Measurements from ENCODE around the gene CCNI2.

GRCh38 chr5:132752581-132753125, 5.4 kb downstream of the CCNI2 start:
- TF ChIP-seq POLR2A (IDR thresholded peaks at IDR 0.05), result no peak
- TF ChIP-seq, protein P1, sequence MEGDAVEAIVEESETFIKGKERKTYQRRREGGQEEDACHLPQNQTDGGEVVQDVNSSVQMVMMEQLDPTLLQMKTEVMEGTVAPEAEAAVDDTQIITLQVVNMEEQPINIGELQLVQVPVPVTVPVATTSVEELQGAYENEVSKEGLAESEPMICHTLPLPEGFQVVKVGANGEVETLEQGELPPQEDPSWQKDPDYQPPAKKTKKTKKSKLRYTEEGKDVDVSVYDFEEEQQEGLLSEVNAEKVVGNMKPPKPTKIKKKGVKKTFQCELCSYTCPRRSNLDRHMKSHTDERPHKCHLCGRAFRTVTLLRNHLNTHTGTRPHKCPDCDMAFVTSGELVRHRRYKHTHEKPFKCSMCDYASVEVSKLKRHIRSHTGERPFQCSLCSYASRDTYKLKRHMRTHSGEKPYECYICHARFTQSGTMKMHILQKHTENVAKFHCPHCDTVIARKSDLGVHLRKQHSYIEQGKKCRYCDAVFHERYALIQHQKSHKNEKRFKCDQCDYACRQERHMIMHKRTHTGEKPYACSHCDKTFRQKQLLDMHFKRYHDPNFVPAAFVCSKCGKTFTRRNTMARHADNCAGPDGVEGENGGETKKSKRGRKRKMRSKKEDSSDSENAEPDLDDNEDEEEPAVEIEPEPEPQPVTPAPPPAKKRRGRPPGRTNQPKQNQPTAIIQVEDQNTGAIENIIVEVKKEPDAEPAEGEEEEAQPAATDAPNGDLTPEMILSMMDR (IDR thresholded peaks at IDR 0.05), result no peak
